CD4-positive, alpha-beta T cell treated with Interleukin-17A for 4 hours (primary cell): ENCODE data around the gene DNAJB8.

ENCODE experiments used
- DNase-seq: peaks from one replicate; pipeline ENCODE4 v3.0.0-alpha.2; 2020; ENCODE audit warnings: mixed read lengths

DNAJB8 gene

GRCh38 chr3:128493570-128494366, 27.1 kb upstream of the DNAJB8 start:
- DNase-seq = no peak

DNA sequence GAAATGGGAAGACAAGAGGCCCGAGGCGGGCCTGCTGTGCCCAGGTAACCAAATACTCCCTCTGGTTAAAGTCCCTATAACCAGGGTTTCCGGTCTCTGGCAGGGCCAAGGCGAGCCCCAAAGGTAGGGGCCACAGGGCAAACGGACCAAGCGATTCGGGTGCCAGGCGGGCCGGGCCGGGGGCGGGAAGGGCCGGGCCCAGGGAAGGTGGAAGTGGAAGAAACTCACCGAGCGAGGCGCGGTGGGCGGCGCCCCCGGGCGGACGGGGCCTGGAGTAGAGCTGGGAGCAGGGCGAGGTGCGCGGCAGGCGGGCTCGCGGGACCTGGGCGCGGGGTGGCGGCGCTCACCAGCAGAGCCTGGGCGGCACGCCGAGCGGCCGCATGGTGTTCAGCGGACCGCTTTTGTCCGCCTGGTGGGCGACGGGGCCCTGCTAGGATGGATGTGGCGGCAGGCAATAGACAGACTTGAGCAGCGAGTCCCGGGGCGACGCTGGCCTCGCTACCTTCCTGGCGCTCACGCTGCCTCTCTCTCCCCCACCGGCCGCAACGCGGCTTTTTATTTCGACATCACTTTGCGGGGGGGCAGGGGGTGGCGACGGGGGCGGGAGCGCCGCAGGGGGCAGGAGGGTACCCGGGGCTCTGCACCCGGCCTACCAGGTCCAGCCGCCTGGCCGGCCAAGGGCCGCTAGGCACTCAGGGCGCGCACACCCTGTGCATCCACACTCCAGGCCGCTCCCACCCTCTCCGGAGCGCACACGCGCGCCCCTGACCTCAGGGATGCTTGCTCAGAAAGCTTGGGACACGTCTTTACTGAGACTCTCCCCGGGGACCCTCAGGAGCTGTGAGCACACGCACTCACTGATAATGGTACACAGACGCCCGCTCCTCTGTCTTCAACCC, 26.2 kb upstream of the DNAJB8 start, which contains the start of gene GATA2:
Gene GATA2, minus strand, starts transcription at position 531 of the 899 bp plus-strand sequence. CDS start 6,170 bp downstream, outside the sequence.
- peak; percentile 45 for DNase-seq

GRCh38 chr3:128491941-128492670, 25.4 kb upstream of the DNAJB8 start:
- no peak for DNase-seq

GRCh38 chr3:128491691-128491940, 24.9 kb upstream of the DNAJB8 start:
- DNase-seq = no peak

DNA sequence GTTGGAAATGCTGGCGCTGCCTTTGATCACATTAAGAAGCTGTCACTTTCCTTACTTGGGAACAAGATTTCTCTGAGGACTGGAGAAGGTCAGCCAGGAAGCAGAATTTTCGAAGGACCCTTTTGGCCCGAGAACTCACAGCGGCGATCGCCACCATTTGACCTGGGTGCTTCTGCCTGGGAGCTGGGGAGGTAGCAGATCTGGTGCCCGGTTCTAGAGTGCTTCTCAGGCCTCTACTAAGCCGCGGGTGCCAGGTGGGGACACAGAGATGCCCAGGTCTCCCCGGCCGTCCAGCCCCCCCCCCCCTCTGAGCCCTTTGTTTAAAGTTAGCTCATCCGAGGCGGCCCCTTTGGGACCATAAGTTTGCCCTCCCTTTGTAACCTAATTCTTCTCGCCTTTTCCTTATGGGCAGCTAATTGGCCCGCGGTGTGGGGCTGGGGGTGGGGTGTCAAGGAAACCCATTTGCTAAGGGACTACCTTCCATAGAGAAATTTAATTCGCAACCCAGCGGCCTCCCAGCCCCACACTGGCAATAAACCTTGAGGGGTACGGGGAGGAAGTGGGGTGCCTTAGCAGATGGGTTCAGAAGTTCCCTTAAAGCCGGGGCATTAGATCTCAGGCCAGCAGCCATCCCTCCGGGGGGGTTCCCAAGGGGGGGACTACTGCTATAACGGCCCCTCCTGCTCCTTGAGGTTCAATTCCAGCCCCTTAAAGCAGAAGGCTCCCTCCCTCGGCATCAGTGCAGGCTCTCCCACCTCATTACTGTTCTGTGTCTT, 24.4 kb upstream of the DNAJB8 start:
- no peak for DNase-seq

GRCh38 chr3:128490650-128490914, 23.9 kb upstream of the DNAJB8 start:
- no peak for DNase-seq

DNA sequence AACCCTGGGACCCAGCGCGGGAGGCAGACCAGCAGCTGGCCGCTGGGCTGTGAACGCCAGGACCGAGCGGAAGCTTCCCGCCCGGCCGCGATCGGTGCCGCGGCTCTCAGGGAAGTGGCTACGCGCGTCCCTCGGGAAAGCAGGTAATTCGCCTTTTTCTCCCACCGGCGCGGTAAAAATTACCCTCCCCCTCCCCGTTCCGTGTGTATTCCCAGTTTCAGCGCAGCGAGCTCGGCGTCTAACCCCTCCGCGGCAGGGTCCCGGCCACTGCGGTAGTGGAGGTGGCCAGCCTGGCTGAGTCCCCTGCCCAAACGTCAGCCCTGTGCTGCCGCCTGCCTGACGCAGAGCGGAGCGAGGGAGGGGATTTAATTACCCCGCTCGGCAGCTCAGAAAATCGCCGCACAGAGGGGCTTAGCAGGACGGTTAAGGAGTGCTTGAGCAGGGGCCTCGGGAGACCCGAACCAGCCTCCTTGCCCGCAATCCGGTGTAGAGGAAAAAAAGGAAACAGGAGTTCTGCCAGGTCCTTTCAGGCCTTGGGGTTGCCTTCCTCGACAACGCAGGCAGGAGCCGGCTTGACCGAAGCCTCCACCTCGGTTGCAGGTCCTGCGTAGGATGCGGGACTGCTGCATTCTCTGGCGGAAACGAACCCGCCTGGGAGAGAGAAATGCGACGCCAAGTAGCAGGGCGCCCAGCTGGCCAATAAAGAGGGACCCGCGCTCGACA, 23.4 kb upstream of the DNAJB8 start:
- DNase-seq = peak; percentile 13

- DNase-seq = no peak
Measured at GRCh38 chr3:128489674-128489926, 22.9 kb upstream of the DNAJB8 start.

DNA sequence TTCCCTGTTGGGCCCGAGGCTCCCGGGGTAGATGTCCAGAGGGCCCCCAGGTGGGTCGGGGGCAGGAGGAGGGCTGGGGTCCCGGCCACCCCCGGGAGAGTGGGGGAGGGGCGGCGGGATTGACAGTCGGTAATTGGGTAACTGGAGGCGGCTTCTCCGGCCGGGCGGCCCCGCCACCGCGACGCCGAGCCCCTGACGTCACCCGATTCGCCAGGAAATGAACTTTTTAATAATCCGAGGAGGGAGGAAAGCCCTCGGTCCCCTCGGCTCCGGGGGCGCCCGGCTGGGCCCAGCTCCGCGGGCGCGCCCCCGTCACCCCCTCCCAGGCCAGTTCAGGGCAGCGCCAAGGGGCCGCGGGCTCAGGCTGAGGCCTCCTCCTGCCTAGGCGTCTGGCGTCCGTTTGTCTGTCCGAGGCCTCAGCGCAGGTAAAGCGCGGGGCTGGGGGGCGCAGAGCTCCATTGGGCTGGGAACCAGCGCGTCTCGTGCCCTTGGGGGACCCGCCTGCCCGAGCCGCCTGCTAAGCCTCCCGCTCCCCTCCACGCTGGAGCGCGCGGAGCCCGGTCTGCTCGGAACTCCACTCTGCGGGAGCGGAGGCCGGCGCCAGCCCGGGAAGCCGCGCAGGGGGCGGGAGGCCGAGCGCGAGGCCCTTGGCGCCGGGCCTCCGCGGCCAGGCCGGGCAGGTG, 22.4 kb upstream of the DNAJB8 start:
- peak; percentile 38 for DNase-seq

GRCh38 chr3:128488636-128488990, 21.9 kb upstream of the DNAJB8 start:
- DNase-seq = no peak

DNA sequence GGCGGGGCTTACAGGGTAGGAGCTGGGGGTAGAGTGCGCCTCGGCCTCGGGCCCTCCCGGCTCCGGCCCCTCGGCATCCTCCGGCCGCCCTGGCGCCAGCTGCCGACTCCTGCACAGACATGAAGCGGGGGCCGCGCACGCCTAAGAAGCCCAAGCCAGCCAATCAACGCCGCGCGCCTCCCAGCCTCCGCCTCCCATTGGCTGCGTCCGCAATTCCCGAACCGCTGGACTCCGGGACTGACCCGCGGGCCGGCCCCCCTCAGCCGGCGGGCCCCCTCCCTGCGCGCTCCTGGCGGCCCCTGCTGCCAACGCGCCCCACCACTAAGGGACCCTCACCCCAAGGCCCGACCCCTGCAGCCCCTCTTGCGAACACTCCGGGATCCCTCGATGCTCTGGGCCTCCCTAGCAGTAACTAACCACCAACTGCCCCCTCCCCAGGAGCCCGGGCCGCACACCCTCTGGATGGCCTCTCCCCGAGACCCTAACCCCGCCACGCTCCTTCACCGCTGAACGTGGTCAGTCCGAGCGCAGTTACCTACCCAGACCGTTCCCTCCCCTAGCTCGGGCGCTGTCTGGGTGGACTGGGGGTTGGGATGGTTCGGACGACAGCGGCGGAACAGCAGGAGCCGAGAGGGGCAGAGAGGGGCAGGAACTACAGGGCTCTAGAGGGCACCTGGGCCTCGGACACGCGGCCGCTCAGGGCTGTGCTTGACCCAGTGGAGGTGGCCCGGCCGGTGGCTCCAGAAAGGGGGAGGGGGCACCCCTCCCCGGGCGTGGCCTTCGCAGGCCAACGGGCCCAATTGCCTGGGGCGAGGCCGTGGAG, 21.3 kb upstream of the DNAJB8 start:
- DNase-seq = peak; percentile 23

- no peak for DNase-seq
Measured at GRCh38 chr3:128487538-128487812, 20.8 kb upstream of the DNAJB8 start.

- DNase-seq = no peak
Measured at GRCh38 chr3:128486681-128487537, 20.2 kb upstream of the DNAJB8 start.

DNA sequence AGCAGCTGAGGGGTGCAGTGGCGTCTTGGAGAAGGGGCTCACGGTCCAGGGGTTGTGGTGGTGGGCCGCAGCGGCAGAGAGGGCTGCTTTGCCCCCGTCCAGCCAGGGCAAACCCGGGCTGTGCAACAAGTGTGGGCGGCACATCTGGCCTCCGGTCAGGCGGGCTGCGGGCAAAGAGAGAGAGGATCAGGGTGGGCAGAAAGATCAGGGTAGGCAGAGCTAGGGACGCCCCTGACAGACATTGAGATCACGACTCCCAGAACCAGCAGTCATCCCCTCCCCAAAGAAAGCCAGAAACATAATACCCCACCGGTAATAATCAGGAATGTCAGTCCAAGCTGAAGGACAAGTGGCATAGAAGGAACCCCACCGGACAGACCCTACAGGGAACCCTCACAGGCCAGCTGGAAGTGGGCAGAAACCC, 19.5 kb upstream of the DNAJB8 start:
- DNase-seq = no peak

GRCh38 chr3:128485282-128486204, 18.9 kb upstream of the DNAJB8 start:
- no peak for DNase-seq

- no peak for DNase-seq
Measured at GRCh38 chr3:128484404-128485281, 18.0 kb upstream of the DNAJB8 start.

DNA sequence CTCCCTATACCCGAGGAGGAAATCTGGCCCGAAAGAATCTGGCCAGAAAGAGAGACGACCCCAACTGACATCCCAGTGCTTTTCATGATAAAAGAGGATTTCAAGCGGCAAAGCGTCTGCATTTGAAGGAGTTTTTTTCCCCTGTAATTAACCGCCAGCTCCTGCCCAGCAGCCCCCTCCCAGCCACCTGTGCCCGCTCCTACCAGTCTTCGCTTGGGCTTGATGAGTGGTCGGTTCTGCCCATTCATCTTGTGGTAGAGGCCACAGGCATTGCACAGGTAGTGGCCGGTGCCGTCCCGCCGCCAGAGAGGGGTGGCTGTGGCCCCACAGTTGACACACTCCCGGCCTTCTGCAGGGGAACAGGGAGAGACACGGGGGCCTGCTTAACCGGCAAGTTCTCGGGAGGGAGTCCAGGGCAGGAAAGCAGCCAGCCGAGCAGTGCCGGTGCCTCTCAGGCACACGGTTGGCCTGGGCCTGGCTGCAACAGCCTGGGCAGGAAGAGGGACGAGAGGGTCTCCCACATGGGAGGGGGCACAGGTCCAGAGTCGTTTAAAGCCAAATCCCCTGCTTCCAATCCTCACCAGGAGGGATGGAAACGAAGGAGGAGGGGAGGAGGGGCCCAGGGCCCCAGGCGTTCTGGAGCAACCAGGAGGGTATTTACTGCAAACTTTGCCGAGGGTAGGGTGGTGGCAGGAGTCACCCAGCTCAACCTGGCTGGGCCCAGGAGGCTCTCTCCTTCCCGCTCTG, 17.1 kb upstream of the DNAJB8 start:
- no peak for DNase-seq
